DOHH2 (cell line): ENCODE data around the gene CD2.

ENCODE experiments used
- CTCF ChIP-seq: fragments of 200-600 bp; sonication (generic); IDR thresholded peaks from one replicate; pipeline ENCODE4 v1.5.1; 2014; ENCODE audit warnings: antibody characterized with exemption, mild to moderate bottlenecking, low read depth, low read length; ENCODE audit not compliant: poor library complexity, severe bottlenecking
- EZH2phosphoT487 ChIP-seq: fragments of 200-600 bp; sonication (generic); IDR thresholded peaks from 2 replicates; pipeline ENCODE4 v1.6.1; 2017; ENCODE audit warnings: borderline replicate concordance, mild to moderate bottlenecking, antibody characterized with exemption, low read length, moderate library complexity, mixed read lengths

- TF ChIP-seq CTCF (no peak), EZH2phosphoT487 (no peak)
Observed at GRCh38 chr1:116808848-116809508, 54.7 kb downstream of the CD2 start.
